Measurements from ENCODE around the gene BUB3. TPM values are rescaled to one million over a fixed set of nuclear protein-coding genes. Genes with fewer than 3 reads are reported as not detected.

Gene BUB3
- total RNA-seq, 1 experiment from 2014 or later, result 180 TPM

- TF ChIP-seq FOXJ3 (CRISPR knock-in tag; IDR thresholded peaks at IDR 0.05; ENCODE audit: borderline replicate concordance) (no peak), FOXP4 (CRISPR knock-in tag; IDR thresholded peaks at IDR 0.05) (no peak)
These were observed 59.0 kb downstream of the BUB3 start (continued) for GRCh38 chr10:123213192-123213591.

Other genes starting within 250 kb of the BUB3 start
- gene FAM24A, start 243.8 kb upstream of the BUB3 start, total RNA-seq (2021), result not detected in 3 replicates
- 6.4 to 7.7 TPM (median 6.5 TPM) in 3 replicates for gene C10orf88, start 200.2 kb upstream of the BUB3 start, total RNA-seq (2021)
- gene PSTK, start 174.0 kb upstream of the BUB3 start, total RNA-seq (2021), result 4.0 to 6.2 TPM (median 5.6 TPM) in 3 replicates
- gene IKZF5, start 145.6 kb upstream of the BUB3 start, total RNA-seq (2021), result 6.9 to 13.2 TPM (median 7.9 TPM) in 3 replicates
- gene ACADSB, start 145.4 kb upstream of the BUB3 start, total RNA-seq (2021), result 14.5 to 18.4 TPM (median 17.4 TPM) in 3 replicates
- gene HMX3, start 18.4 kb upstream of the BUB3 start, total RNA-seq (2021), result 0.23 TPM in 1 of 3 replicates, not detected in the others
- gene HMX2, start 6.3 kb upstream of the BUB3 start, total RNA-seq (2021), result 0.59 to 1.7 TPM (median 1.4 TPM) in 3 replicates